Prostate gland (tissue), 2 donors: ENCODE measurements around the gene NYAP2.

Experiments used
- CTCF ChIP-seq, 4 experiments: fragments of 200-600 bp in 2 of 4; fragments of 450-650 bp in 2 of 4; sonication (generic) in 2 of 4; IDR thresholded peaks; 1 replicate in 3 of 4; 2 replicates in 1 of 4; pipeline ENCODE4 v1.5.1; 2016 to 2019; ENCODE audit warnings: antibody characterized with exemption in 4 of 4, mild to moderate bottlenecking in 2 of 4, moderate library complexity in 2 of 4
- POLR2A ChIP-seq: fragments of 450-650 bp; IDR thresholded peaks from one replicate; pipeline ENCODE4 v1.6.1; 2016; ENCODE audit warnings: antibody characterized with exemption, mild to moderate bottlenecking
- POLR2AphosphoS5 ChIP-seq: sonication (generic); formaldehyde crosslinking; IDR thresholded peaks from one replicate; pipeline ENCODE4 v1.6.1; 2017; ENCODE audit warnings: antibody characterized with exemption

- TF ChIP-seq POLR2AphosphoS5 (no peak), CTCF (IDR thresholded peaks at IDR 0.05) (no peak), POLR2A (no peak)
Observed at GRCh38 chr2:225512469-225512868, 113.0 kb downstream of the NYAP2 start.
